T-cell (primary cell): ENCODE data around the gene SMPDL3A. TPM values are rescaled to one million over a fixed set of nuclear protein-coding genes. Genes with fewer than 3 reads are reported as not detected.

ENCODE experiments used
- ATAC-seq, 4 experiments: fragments of 200-7000 bp in 3 of 4; fragments of 150-1000 bp in 1 of 4; cut with Tn5 transposase; replicated peaks in 1 of 4; 1 replicate in 3 of 4; 2 replicates in 1 of 4; pipeline ENCODE4 v1.10.0; 2021; ENCODE audit warnings: moderate library complexity in 3 of 4, mild to moderate bottlenecking in 2 of 4, moderate number of reproducible peaks in 1 of 4
- CTCF ChIA-PET, 2 donors: fragments of 300-600 bp; sonication (Branson Sonifier 250); formaldehyde crosslinking; loops; one replicate each; lab custom pipeline; 2022; ENCODE audit warnings: antibody characterized with exemption in 2 of 2; lab: Charles Lee
- POLR2A ChIA-PET, 2 donors: fragments of 300-600 bp; sonication (Branson Sonifier 250); formaldehyde crosslinking; loops; one replicate each; lab custom pipeline; 2022; ENCODE audit warnings: antibody characterized with exemption in 2 of 2; lab: Charles Lee
- DNase-seq, 35 experiments: peaks; one replicate each; pipeline versions ENCODE4 v3.0.0 to v3.0.0-alpha.2; 2013 to 2023
- H3K27ac ChIP-seq: one replicate; pipeline ENCODE4 v1.5.1; 2013; ENCODE audit warnings: low read length
- H3K27me3 ChIP-seq, 2 experiments: replicated peaks in 1 of 2; 1 replicate in 1 of 2; 2 replicates in 1 of 2; pipeline versions ENCODE4 v1.6.1 to v1.7.0; 2013; ENCODE audit warnings: low read length in 1 of 2, mixed read lengths in 1 of 2; ENCODE audit not compliant: control insufficient read depth in 2 of 2, insufficient read depth in 2 of 2; ENCODE audit errors: extremely low read depth in 1 of 2
- H3K36me3 ChIP-seq, 2 donors: 1 replicate in 1 of 2; 2 replicates in 1 of 2; pipeline versions ENCODE4 v1.6.1 to v1.7.0; 2013; ENCODE audit warnings: low read length in 1 of 2; ENCODE audit not compliant: control insufficient read depth in 2 of 2, insufficient read depth in 1 of 2; ENCODE audit errors: extremely low read depth in 1 of 2
- H3K4me1 ChIP-seq, 2 experiments: 1 replicate in 1 of 2; 2 replicates in 1 of 2; pipeline versions ENCODE4 v1.6.1 to v1.7.0; 2013; ENCODE audit warnings: low read length in 2 of 2, mixed read lengths in 1 of 2; ENCODE audit not compliant: insufficient read depth in 2 of 2, control insufficient read depth in 1 of 2; ENCODE audit errors: extremely low read depth in 1 of 2
- H3K4me3 ChIP-seq, 2 donors: 1 replicate in 1 of 2; 2 replicates in 1 of 2; pipeline versions ENCODE4 v1.5.1 to v1.7.0; 2013; ENCODE audit warnings: mild to moderate bottlenecking in 2 of 2, low read length in 1 of 2, moderate library complexity in 1 of 2; ENCODE audit not compliant: control insufficient read depth in 1 of 2; ENCODE audit errors: extremely low read depth in 1 of 2
- H3K9me3 ChIP-seq: 2 replicates; pipeline ENCODE4 v1.7.0; 2013
- H3K27ac Mint-ChIP-seq, 2 donors: one replicate each; pipeline ENCODE4 v1.8.0; 2020 to 2021; ENCODE audit warnings: mild to moderate bottlenecking in 2 of 2, mixed read lengths in 2 of 2
- H3K27me3 Mint-ChIP-seq, 2 donors: one replicate each; pipeline ENCODE4 v1.8.0; 2021 to 2022; ENCODE audit warnings: mixed read lengths in 2 of 2
- H3K36me3 Mint-ChIP-seq: one replicate; pipeline ENCODE4 v1.8.0; 2021; ENCODE audit warnings: mixed read lengths
- H3K4me1 Mint-ChIP-seq, 3 donors: one replicate each; pipeline ENCODE4 v1.8.0; 2020 to 2022; ENCODE audit warnings: mixed read lengths in 3 of 3, mild to moderate bottlenecking in 1 of 3
- H3K4me3 Mint-ChIP-seq, 3 donors: one replicate each; pipeline ENCODE4 v1.8.0; 2020 to 2022; ENCODE audit warnings: mild to moderate bottlenecking in 3 of 3, mixed read lengths in 3 of 3, moderate library complexity in 3 of 3
- H3K9me3 Mint-ChIP-seq, 3 donors: one replicate each; pipeline ENCODE4 v1.8.0; 2020 to 2022; ENCODE audit warnings: mixed read lengths in 3 of 3
- WGBS: methylation state at CpG from one replicate; pipeline ENCODE4 v1.1.5; 2013; ENCODE audit warnings: missing lambda C conversion rate; ENCODE audit not compliant: insufficient coverage; 5-methylcytosine and 5-hydroxymethylcytosine counted together
- total RNA-seq, 35 experiments: library from RNA in 6 of 35; stranded (reverse) in 6 of 35; fragments of 120-200 nt in 1 of 35; gene quantifications; one replicate each; pipeline versions ENCODE4 v1.2.1 to v1.2.4 and lab custom pipeline; 2013 to 2026

The SMPDL3A gene
- total RNA-seq, 5 donors from 2014 or later (not counting 1 experiment from before 2014, with no cell fraction given): 0.16 TPM; not detected in 4

DNA sequence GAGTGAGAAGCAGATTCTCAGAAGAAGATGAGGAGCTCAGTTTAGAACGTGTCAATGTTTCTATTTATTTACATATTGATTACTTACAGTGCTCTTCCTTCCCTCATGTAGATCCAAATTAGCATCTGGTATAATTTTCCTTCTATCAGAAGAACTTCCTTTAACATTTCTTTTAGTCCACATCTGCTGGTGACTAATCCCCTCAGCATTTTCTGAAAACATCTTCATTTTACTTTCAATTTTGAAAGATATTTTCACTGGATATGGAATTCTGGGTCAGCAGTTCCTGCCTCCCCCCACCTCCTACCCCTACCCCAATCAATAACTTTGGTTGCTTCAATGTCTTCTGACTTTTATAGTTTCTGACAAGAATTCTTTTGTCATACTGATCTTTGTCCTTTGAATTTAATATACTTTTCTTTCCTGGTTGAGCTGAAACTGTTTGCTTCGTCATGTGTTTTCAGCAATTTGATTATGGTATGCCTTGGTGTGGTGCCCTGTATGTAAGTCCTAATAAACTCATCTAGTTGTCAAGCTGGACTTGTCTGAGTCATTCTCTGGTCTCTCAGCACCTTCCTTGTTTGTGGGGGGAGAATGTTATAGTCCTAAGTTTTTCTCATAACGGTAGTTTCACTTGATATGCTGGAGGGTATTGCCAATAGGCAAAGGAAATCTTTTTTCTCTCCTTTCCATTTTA lies 57.0 kb downstream of the SMPDL3A start:
- Histone ChIP-seq H3K4me1 (no peaks in the 10 kb centered on the region), H3K4me3 (no peak overlapping the region), H3K27ac (no peak overlapping the region), H3K27me3 (no peaks in the 10 kb centered on the region), H3K9me3 (no peaks in the 10 kb centered on the region), H3K36me3 (no peaks in the 10 kb centered on the region)
- DNase-seq (no peak), ATAC-seq (no peak)
- Mint-ChIP-seq H3K27ac (no peak overlapping the region), H3K4me3 (no peak overlapping the region), H3K27me3 (peaks cover 0 to under 1% of the 10 kb centered on the region in 2 donors), H3K4me1 (no peaks in the 10 kb centered on the region), H3K9me3 (peaks cover 0 to 3% (median 0%) of the 10 kb centered on the region in 3 donors), H3K36me3 (no peaks in the 10 kb centered on the region)
- WGBS: no CpG with 5 or more reads among the region's 3 CpGs
- POLR2A ChIA-PET: no interaction called here
- CTCF ChIA-PET: interaction anchor here in 1 of 2 donors (0.6 kb wide), 1 partner anchor 21 kb away, joined by 3 read pairs; no protein-coding TSS in a partner anchor

DNA sequence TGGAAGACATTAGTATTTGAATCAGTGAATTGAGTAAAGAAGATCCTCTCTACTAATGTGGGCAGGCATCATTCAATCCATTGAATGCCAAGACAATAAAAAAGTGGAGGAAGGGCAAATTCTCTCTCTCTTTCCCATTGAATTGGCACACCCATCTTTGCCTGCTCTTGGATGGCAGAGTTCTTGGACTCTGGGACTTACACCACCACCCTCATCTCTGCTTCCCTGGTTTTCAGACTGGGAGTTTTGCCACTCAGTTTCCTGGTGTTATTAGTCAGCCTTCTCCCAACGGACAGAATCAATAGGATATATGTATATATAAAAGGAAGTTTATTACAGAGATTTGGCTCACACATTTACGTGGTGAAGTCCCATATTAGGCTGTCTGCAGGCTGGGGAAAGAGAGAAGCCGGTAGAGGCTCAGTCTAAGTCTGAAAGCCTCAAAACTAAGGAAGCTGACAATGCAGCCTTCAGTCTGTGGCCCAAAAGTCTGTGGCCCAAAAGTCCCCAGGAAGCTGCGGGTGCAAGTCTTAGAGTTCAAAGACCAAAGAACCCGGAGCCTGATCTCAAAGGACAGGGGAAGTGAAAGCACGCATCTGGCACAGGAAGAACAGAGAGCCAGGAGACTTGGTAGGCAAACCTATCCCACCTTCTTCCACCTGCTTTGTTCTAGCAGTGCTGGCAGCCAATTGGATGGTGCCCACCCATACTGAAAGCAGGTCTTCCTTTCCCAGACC lies 64.4 kb downstream of the SMPDL3A start:
- ATAC-seq (no peak), DNase-seq (no peak)
- Mint-ChIP-seq H3K4me1 (no peaks in the 10 kb centered on the region), H3K4me3 (no peak overlapping the region), H3K27me3 (no peaks in the 10 kb centered on the region), H3K9me3 (peaks cover 0 to 3% (median 0%) of the 10 kb centered on the region in 3 donors), H3K27ac (no peak overlapping the region), H3K36me3 (no peaks in the 10 kb centered on the region)
- Histone ChIP-seq H3K9me3 (no peaks in the 10 kb centered on the region), H3K27me3 (peaks cover 0 to 2% of the 10 kb centered on the region in 2 experiments), H3K36me3 (no peaks in the 10 kb centered on the region), H3K4me3 (no peak overlapping the region), H3K27ac (no peak overlapping the region), H3K4me1 (no peaks in the 10 kb centered on the region)
- ChIA-PET CTCF (no interaction called here), POLR2A (no interaction called here)
- 75% methylated on average over 5 of the region's 6 CpGs for WGBS

Other genes with a start within 250 kb of the SMPDL3A start
- gene PKIB, start 178.9 kb upstream of the SMPDL3A start, total RNA-seq: 1 to 10 TPM in 3 of 5 donors, under 1 TPM in 2; 0.47 to 2.1 (median 1.1) TPM
- gene FABP7, start 9.5 kb upstream of the SMPDL3A start, total RNA-seq: not detected
- not detected for gene CLVS2, start 207.0 kb downstream of the SMPDL3A start, total RNA-seq